ENCODE measurements around the gene PHAF1.

- TF ChIP-seq CTCF (conservative IDR thresholded peaks at IDR 0.05 in 1 of 2, IDR thresholded peaks at IDR 0.05 in 1 of 2; ENCODE audit: low read depth in 1 of 2, low read length in 2 of 2): no peak
- TF ChIP-seq EZH2 (IDR thresholded peaks at IDR 0.05; ENCODE audit: low read length, missing control alignments): no peak
Measured at GRCh38 chr16:67088551-67088950, 21.2 kb upstream of the PHAF1 start.
